Prostate gland (tissue), 2 donors: ENCODE data around the gene NR2C1.
"Not testable (repeated sequence)": the region's sequence is repeated elsewhere in the genome, so short reads cannot be mapped to it uniquely, and the experiment has no call there.

Source experiments
- POLR2A ChIP-seq: fragments of 450-650 bp; IDR thresholded peaks from one replicate; pipeline ENCODE4 v1.6.1; 2016; ENCODE audit warnings: antibody characterized with exemption, mild to moderate bottlenecking
- POLR2AphosphoS5 ChIP-seq: sonication (generic); formaldehyde crosslinking; IDR thresholded peaks from one replicate; pipeline ENCODE4 v1.6.1; 2017; ENCODE audit warnings: antibody characterized with exemption
- TF ChIP-seq, protein P1 (sequence below), 4 experiments: fragments of 200-600 bp in 2 of 4; fragments of 450-650 bp in 2 of 4; sonication (generic) in 2 of 4; IDR thresholded peaks; 1 replicate in 3 of 4; 2 replicates in 1 of 4; pipeline ENCODE4 v1.5.1; 2016 to 2019; ENCODE audit warnings: antibody characterized with exemption in 4 of 4, mild to moderate bottlenecking in 2 of 4, moderate library complexity in 2 of 4

DNA sequence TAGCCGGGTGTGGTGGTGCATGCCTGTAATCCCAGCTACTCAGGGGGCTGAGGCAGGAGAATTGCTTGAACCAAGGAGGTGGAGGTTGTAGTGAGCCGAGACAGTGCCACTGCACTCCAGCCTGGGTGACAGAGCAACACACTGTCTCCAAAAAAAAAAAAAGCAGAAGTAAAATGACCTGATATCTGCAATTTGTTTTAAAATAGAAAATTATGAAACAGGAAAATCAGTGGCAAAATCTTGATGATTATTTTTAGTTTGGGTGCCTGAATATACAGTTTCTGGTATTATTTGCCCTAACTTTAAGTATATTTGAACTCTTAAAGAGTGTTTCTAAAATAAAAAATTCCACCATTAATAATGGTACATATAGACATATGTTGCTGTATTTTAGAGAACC lies 22.4 kb upstream of the NR2C1 start:
- TF ChIP-seq POLR2A, POLR2AphosphoS5: not testable (repeated sequence)
- TF ChIP-seq, protein P1, sequence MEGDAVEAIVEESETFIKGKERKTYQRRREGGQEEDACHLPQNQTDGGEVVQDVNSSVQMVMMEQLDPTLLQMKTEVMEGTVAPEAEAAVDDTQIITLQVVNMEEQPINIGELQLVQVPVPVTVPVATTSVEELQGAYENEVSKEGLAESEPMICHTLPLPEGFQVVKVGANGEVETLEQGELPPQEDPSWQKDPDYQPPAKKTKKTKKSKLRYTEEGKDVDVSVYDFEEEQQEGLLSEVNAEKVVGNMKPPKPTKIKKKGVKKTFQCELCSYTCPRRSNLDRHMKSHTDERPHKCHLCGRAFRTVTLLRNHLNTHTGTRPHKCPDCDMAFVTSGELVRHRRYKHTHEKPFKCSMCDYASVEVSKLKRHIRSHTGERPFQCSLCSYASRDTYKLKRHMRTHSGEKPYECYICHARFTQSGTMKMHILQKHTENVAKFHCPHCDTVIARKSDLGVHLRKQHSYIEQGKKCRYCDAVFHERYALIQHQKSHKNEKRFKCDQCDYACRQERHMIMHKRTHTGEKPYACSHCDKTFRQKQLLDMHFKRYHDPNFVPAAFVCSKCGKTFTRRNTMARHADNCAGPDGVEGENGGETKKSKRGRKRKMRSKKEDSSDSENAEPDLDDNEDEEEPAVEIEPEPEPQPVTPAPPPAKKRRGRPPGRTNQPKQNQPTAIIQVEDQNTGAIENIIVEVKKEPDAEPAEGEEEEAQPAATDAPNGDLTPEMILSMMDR (IDR thresholded peaks at IDR 0.05), result not testable (repeated sequence)
